HepG2 (cell line): Measurements from ENCODE around the gene TM9SF2. TPM values are rescaled to one million over a fixed set of nuclear protein-coding genes. Genes with fewer than 3 reads are reported as not detected.

ENCODE experiments used
- CHD4 ChIP-seq: fragments of 200-600 bp; sonication (generic); IDR thresholded peaks from 2 replicates; pipeline ENCODE4 v1.7.0; 2017; ENCODE audit warnings: mild to moderate bottlenecking, low read length, borderline replicate concordance
- ETV5 ChIP-seq: IDR thresholded peaks from 2 replicates; pipeline ENCODE4 v1.6.1; 2018; ENCODE audit warnings: missing biosample characterization, missing genetic modification reagents, inconsistent platforms, borderline replicate concordance
- HCFC1 ChIP-seq: fragments of 150-350 bp; IDR thresholded peaks from 2 replicates; pipeline ENCODE4 v1.6.1; 2014; ENCODE audit warnings: low read depth, low read length
- NFKB2 ChIP-seq: sonication (generic); formaldehyde crosslinking; IDR thresholded peaks from 2 replicates; pipeline ENCODE4 v1.4.0; 2020; ENCODE audit warnings: missing genetic modification reagents, borderline replicate concordance
- PHF21A ChIP-seq: sonication (generic); formaldehyde crosslinking; IDR thresholded peaks from 2 replicates; pipeline ENCODE4 v1.5.0; 2020; ENCODE audit warnings: mild to moderate bottlenecking, missing genetic modification reagents
- PRPF4 ChIP-seq: fragments of 200-400 bp; formaldehyde crosslinking; IDR thresholded peaks from 2 replicates; pipeline ENCODE4 v1.6.1; 2016; ENCODE audit warnings: low read length, low read depth; ENCODE audit not compliant: poor library complexity, severe bottlenecking
- SMAD3 ChIP-seq: sonication (generic); formaldehyde crosslinking; IDR thresholded peaks from 2 replicates; pipeline ENCODE4 v1.4.0; 2020; ENCODE audit warnings: missing genetic modification reagents
- ZFYVE20 ChIP-seq: sonication (generic); formaldehyde crosslinking; IDR thresholded peaks from 2 replicates; pipeline ENCODE4 v1.8.0; 2023; ENCODE audit warnings: low read depth, mild to moderate bottlenecking, moderate library complexity, missing genetic modification reagents, borderline replicate concordance
- ZNF264 ChIP-seq: sonication (generic); formaldehyde crosslinking; IDR thresholded peaks from 2 replicates; pipeline ENCODE4 v1.4.0; 2020; ENCODE audit warnings: missing genetic modification reagents
- ZNF546 ChIP-seq: sonication (generic); formaldehyde crosslinking; conservative IDR thresholded peaks from 2 replicates; pipeline ENCODE4 v1.8.1; 2023; ENCODE audit warnings: mild to moderate bottlenecking, missing genetic modification reagents
- ZNF567 ChIP-seq: sonication (generic); formaldehyde crosslinking; IDR thresholded peaks from 2 replicates; pipeline ENCODE4 v1.8.1; 2023; ENCODE audit warnings: mild to moderate bottlenecking, missing genetic modification reagents, borderline replicate concordance
- ZNF672 ChIP-seq: sonication (generic); formaldehyde crosslinking; IDR thresholded peaks from 2 replicates; pipeline ENCODE4 v1.8.1; 2022; ENCODE audit warnings: missing genetic modification reagents
- polyA plus RNA-seq, 8 experiments: library from polyadenylated mRNA; depleted of rRNA in 3 of 8; stranded (reverse) in 7 of 8; unstranded in 1 of 8; fragments of >200 nt; fragmentation: Illumina TruSeq in 4 of 8; extraction: Trizol in 4 of 8; gene quantifications; 2 replicates each; pipeline versions ENCODE4 v1.2.1 to v1.2.3, GENCODE V29; 2011 to 2016; ENCODE audit warnings: low read depth in 4 of 8, missing spikeins in 1 of 8, mixed read lengths in 1 of 8; ENCODE audit not compliant: insufficient read depth in 1 of 8
- total RNA-seq, 5 experiments: library from RNA; depleted of rRNA; stranded (reverse); fragments of >200 nt; fragmentation: Illumina TruSeq; extraction: Trizol; gene quantifications; 2 replicates each; pipeline ENCODE4 v1.2.3, GENCODE V29; 2016; ENCODE audit warnings: low read depth in 1 of 5
- TF ChIP-seq, protein P1 (sequence below): sonication (generic); formaldehyde crosslinking; IDR thresholded peaks from 2 replicates; pipeline ENCODE4 v1.4.0; 2020; ENCODE audit warnings: mild to moderate bottlenecking, missing genetic modification reagents
- TF ChIP-seq, protein P2 (sequence below): sonication (generic); formaldehyde crosslinking; IDR thresholded peaks from 2 replicates; pipeline ENCODE4 v1.4.0; 2020; ENCODE audit warnings: missing genetic modification reagents
- TF ChIP-seq, protein P3 (sequence below): sonication (generic); formaldehyde crosslinking; IDR thresholded peaks from 2 replicates; pipeline ENCODE4 v1.5.1; 2020; ENCODE audit warnings: mild to moderate bottlenecking, missing genetic modification reagents, borderline replicate concordance
- TF ChIP-seq, protein P4 (sequence below): sonication (generic); formaldehyde crosslinking; IDR thresholded peaks from 2 replicates; pipeline ENCODE4 v1.5.1; 2020; ENCODE audit warnings: mild to moderate bottlenecking, missing genetic modification reagents, borderline replicate concordance
- TF ChIP-seq, protein P5 (sequence below): sonication (generic); formaldehyde crosslinking; IDR thresholded peaks from 2 replicates; pipeline ENCODE4 v1.4.0; 2020; ENCODE audit warnings: missing genetic modification reagents, mild to moderate bottlenecking, borderline replicate concordance

Gene TM9SF2
- total and polyA plus RNA-seq, 2 of the 13 experiments (the other 11 are each of a cell fraction or from before 2014, with no cell fraction given): 94.1 to 123 TPM

DNA sequence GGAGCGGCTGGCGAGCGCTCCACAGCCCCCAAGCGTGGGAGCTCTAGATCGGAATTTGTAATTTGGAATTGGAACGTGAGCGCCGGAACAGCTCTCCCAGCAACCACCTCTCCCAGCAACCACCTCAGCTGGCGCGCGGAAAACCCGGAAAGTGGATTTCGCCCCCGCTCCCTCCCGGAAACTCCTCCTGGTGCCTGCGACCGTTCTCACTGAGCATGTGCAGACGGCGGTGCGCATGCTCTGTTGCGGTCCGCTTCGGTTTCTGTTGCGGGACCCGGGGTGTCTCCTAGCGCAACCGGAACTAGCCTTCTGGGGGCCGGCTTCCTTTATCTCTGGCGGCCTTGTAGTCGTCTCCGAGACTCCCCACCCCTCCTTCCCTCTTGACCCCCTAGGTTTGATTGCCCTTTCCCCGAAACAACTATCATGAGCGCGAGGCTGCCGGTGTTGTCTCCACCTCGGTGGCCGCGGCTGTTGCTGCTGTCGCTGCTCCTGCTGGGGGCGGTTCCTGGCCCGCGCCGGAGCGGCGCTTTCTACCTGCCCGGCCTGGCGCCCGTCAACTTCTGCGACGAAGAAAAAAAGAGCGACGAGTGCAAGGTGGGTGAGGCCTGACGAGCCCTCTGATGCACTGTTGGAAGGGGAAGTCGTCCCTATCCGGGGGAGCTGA lies at the start of gene TM9SF2 (continued):
- TF ChIP-seq ZNF567 (no peak), ZNF264 (CRISPR knock-in tag) (peak; percentile 63; the same call in 1 of the 2 replicates), NFKB2 (CRISPR knock-in tag) (peak; percentile 56; the same call in 1 of the 2 replicates), HCFC1 (peak; percentile 61; the same call in 1 of the 2 replicates), ZFYVE20 (CRISPR knock-in tag) (no peak), ZNF546 (CRISPR knock-in tag) (peak; percentile 84; the same call in 1 of the 2 replicates), PHF21A (CRISPR knock-in tag) (peak; percentile 73), PRPF4 (no peak), SMAD3 (CRISPR knock-in tag) (peak; percentile 94), ZNF672 (CRISPR knock-in tag) (no peak), ETV5 (CRISPR knock-in tag) (peak; percentile 80), CHD4 (no peak)
- TF ChIP-seq, protein P1, sequence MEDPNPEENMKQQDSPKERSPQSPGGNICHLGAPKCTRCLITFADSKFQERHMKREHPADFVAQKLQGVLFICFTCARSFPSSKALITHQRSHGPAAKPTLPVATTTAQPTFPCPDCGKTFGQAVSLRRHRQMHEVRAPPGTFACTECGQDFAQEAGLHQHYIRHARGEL (CRISPR knock-in tag): no peak
- TF ChIP-seq, protein P2, sequence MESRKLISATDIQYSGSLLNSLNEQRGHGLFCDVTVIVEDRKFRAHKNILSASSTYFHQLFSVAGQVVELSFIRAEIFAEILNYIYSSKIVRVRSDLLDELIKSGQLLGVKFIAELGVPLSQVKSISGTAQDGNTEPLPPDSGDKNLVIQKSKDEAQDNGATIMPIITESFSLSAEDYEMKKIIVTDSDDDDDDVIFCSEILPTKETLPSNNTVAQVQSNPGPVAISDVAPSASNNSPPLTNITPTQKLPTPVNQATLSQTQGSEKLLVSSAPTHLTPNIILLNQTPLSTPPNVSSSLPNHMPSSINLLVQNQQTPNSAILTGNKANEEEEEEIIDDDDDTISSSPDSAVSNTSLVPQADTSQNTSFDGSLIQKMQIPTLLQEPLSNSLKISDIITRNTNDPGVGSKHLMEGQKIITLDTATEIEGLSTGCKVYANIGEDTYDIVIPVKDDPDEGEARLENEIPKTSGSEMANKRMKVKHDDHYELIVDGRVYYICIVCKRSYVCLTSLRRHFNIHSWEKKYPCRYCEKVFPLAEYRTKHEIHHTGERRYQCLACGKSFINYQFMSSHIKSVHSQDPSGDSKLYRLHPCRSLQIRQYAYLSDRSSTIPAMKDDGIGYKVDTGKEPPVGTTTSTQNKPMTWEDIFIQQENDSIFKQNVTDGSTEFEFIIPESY (CRISPR knock-in tag): no peak
- TF ChIP-seq, protein P3, sequence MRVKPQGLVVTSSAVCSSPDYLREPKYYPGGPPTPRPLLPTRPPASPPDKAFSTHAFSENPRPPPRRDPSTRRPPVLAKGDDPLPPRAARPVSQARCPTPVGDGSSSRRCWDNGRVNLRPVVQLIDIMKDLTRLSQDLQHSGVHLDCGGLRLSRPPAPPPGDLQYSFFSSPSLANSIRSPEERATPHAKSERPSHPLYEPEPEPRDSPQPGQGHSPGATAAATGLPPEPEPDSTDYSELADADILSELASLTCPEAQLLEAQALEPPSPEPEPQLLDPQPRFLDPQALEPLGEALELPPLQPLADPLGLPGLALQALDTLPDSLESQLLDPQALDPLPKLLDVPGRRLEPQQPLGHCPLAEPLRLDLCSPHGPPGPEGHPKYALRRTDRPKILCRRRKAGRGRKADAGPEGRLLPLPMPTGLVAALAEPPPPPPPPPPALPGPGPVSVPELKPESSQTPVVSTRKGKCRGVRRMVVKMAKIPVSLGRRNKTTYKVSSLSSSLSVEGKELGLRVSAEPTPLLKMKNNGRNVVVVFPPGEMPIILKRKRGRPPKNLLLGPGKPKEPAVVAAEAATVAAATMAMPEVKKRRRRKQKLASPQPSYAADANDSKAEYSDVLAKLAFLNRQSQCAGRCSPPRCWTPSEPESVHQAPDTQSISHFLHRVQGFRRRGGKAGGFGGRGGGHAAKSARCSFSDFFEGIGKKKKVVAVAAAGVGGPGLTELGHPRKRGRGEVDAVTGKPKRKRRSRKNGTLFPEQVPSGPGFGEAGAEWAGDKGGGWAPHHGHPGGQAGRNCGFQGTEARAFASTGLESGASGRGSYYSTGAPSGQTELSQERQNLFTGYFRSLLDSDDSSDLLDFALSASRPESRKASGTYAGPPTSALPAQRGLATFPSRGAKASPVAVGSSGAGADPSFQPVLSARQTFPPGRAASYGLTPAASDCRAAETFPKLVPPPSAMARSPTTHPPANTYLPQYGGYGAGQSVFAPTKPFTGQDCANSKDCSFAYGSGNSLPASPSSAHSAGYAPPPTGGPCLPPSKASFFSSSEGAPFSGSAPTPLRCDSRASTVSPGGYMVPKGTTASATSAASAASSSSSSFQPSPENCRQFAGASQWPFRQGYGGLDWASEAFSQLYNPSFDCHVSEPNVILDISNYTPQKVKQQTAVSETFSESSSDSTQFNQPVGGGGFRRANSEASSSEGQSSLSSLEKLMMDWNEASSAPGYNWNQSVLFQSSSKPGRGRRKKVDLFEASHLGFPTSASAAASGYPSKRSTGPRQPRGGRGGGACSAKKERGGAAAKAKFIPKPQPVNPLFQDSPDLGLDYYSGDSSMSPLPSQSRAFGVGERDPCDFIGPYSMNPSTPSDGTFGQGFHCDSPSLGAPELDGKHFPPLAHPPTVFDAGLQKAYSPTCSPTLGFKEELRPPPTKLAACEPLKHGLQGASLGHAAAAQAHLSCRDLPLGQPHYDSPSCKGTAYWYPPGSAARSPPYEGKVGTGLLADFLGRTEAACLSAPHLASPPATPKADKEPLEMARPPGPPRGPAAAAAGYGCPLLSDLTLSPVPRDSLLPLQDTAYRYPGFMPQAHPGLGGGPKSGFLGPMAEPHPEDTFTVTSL (CRISPR knock-in tag): peak; percentile 26; the same call in 1 of the 2 replicates
- TF ChIP-seq, protein P4, sequence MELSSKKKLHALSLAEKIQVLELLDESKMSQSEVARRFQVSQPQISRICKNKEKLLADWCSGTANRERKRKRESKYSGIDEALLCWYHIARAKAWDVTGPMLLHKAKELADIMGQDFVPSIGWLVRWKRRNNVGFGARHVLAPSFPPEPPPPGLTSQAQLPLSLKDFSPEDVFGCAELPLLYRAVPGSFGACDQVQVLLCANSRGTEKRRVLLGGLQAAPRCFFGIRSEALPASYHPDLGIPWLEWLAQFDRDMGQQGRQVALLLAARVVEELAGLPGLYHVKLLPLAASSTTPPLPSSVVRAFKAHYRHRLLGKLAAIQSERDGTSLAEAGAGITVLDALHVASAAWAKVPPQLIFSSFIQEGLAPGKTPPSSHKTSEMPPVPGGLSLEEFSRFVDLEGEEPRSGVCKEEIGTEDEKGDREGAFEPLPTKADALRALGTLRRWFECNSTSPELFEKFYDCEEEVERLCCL (CRISPR knock-in tag): no peak
- TF ChIP-seq, protein P5, sequence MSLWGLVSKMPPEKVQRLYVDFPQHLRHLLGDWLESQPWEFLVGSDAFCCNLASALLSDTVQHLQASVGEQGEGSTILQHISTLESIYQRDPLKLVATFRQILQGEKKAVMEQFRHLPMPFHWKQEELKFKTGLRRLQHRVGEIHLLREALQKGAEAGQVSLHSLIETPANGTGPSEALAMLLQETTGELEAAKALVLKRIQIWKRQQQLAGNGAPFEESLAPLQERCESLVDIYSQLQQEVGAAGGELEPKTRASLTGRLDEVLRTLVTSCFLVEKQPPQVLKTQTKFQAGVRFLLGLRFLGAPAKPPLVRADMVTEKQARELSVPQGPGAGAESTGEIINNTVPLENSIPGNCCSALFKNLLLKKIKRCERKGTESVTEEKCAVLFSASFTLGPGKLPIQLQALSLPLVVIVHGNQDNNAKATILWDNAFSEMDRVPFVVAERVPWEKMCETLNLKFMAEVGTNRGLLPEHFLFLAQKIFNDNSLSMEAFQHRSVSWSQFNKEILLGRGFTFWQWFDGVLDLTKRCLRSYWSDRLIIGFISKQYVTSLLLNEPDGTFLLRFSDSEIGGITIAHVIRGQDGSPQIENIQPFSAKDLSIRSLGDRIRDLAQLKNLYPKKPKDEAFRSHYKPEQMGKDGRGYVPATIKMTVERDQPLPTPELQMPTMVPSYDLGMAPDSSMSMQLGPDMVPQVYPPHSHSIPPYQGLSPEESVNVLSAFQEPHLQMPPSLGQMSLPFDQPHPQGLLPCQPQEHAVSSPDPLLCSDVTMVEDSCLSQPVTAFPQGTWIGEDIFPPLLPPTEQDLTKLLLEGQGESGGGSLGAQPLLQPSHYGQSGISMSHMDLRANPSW (CRISPR knock-in tag): no peak; the same call in 1 of the 2 replicates
